Hippocampal formation (tissue), 2 donors: ENCODE measurements around the gene EPHB1.
"Not testable (repeated sequence)": the region's sequence is repeated elsewhere in the genome, so short reads cannot be mapped to it uniquely, and the experiment has no call there.

Experiments used
- DNase-seq, 2 donors: peaks; one replicate each; lab custom pipeline; 2025; lab: John Stamatoyannopoulos, UW

EPHB1 gene

GRCh38 chr3:134998855-134999254, 203.8 kb downstream of the EPHB1 start:
- DNase-seq, result no peak

GRCh38 chr3:135000465-135000864, 205.4 kb downstream of the EPHB1 start:
- DNase-seq, result no peak

- not testable (repeated sequence) for DNase-seq
These were observed 210.6 kb downstream of the EPHB1 start for GRCh38 chr3:135005616-135006015.

GRCh38 chr3:135007607-135008006, 212.5 kb downstream of the EPHB1 start:
- DNase-seq, result no peak

GRCh38 chr3:135008326-135008725, 213.3 kb downstream of the EPHB1 start:
- DNase-seq, result no peak

- no peak for DNase-seq
These were observed 214.0 kb downstream of the EPHB1 start for GRCh38 chr3:135009014-135009413.

- DNase-seq, result no peak
These were observed 217.0 kb downstream of the EPHB1 start for GRCh38 chr3:135012101-135012500.

- DNase-seq, result no peak
These were observed 218.1 kb downstream of the EPHB1 start for GRCh38 chr3:135013206-135013605.

- no peak for DNase-seq
These were observed 219.5 kb downstream of the EPHB1 start for GRCh38 chr3:135014566-135014965.

GRCh38 chr3:135017003-135017893, 222.2 kb downstream of the EPHB1 start:
- no peak for DNase-seq

- no peak for DNase-seq
These were observed 223.3 kb downstream of the EPHB1 start for GRCh38 chr3:135018149-135018923.

GRCh38 chr3:135020181-135020580, 225.1 kb downstream of the EPHB1 start:
- no peak for DNase-seq

- DNase-seq, result no peak
These were observed 229.1 kb downstream of the EPHB1 start for GRCh38 chr3:135023996-135024658.

GRCh38 chr3:135030768-135031615, 235.9 kb downstream of the EPHB1 start:
- not testable (repeated sequence) for DNase-seq

- DNase-seq, result no peak
These were observed 238.7 kb downstream of the EPHB1 start for GRCh38 chr3:135033737-135034136.

- DNase-seq, result no peak
These were observed 239.3 kb downstream of the EPHB1 start for GRCh38 chr3:135034291-135034768.

GRCh38 chr3:135034891-135035440, 239.9 kb downstream of the EPHB1 start:
- DNase-seq, result no peak

- no peak for DNase-seq
These were observed 243.1 kb downstream of the EPHB1 start for GRCh38 chr3:135038186-135038585.

- not testable (repeated sequence) for DNase-seq
These were observed 244.5 kb downstream of the EPHB1 start for GRCh38 chr3:135039536-135039935.

GRCh38 chr3:135040321-135041240, 245.5 kb downstream of the EPHB1 start:
- DNase-seq, result no peak
